IMR-90 (cell line): Measurements from ENCODE around the gene COLEC12. TPM values are rescaled to one million over a fixed set of nuclear protein-coding genes. Genes with fewer than 3 reads are reported as not detected.

Experiments
- ATAC-seq: fragments of 200-7000 bp; cut with Tn5 transposase; 2 replicates; pipeline ENCODE4 v1.9.1; 2020; ENCODE audit warnings: low read depth, mild to moderate bottlenecking, moderate library complexity
- BruUV-seq: library from RNA; stranded (reverse); fragments of 400-500 nt; replicated peaks from 2 replicates; lab custom pipeline; 2021; lab: Mats Ljungman, UMichigan
- CTCF ChIA-PET: fragments of 300-600 bp; formaldehyde crosslinking; extraction: SDS; loops from one replicate; lab custom pipeline; 2021; ENCODE audit warnings: antibody characterized with exemption; lab: Yijun Ruan, JAX
- POLR2A ChIA-PET: fragments of 300-600 bp; sonication (Branson Sonifier 250); formaldehyde crosslinking; loops from one replicate; lab custom pipeline; 2022; ENCODE audit warnings: antibody characterized with exemption; ENCODE audit not compliant: unreplicated experiment; lab: Charles Lee
- DNase-seq: peaks from one replicate; pipeline ENCODE4 v3.0.0; 2013
- H2AFZ ChIP-seq: replicated peaks from 2 replicates; pipeline ENCODE3; 2013; ENCODE audit warnings: low read length, mild to moderate bottlenecking; ENCODE audit not compliant: poor library complexity
- H2AK5ac ChIP-seq: 2 replicates; pipeline ENCODE4 v1.6.1; 2013; ENCODE audit warnings: low read depth, low read length, inconsistent platforms
- H2AK9ac ChIP-seq: replicated peaks from 2 replicates; pipeline ENCODE3; 2013; ENCODE audit warnings: mild to moderate bottlenecking, low read depth, low read length, moderate library complexity; ENCODE audit not compliant: poor library complexity
- H2BK120ac ChIP-seq: 2 replicates; pipeline ENCODE4 v1.6.1; 2013; ENCODE audit warnings: low read depth, low read length, inconsistent platforms
- H2BK15ac ChIP-seq: 3 replicates; pipeline ENCODE4 v1.6.1; 2013; ENCODE audit warnings: low read depth, low read length, inconsistent platforms
- H2BK20ac ChIP-seq: 2 replicates; pipeline ENCODE4 v1.6.1; 2013; ENCODE audit warnings: low read depth, mild to moderate bottlenecking, inconsistent platforms, low read length, moderate library complexity
- H2BK5ac ChIP-seq: 2 replicates; pipeline ENCODE4 v1.6.1; 2013; ENCODE audit warnings: mild to moderate bottlenecking, low read depth, low read length, inconsistent platforms; ENCODE audit not compliant: poor library complexity, severe bottlenecking
- H3K14ac ChIP-seq: replicated peaks from 2 replicates; pipeline ENCODE4 v1.6.1; 2013; ENCODE audit warnings: low read depth, low read length, inconsistent platforms
- H3K18ac ChIP-seq: 2 replicates; pipeline ENCODE4 v1.6.1; 2013; ENCODE audit warnings: low read depth, low read length, control low read depth
- H3K23ac ChIP-seq: 2 replicates; pipeline ENCODE4 v1.6.1; 2013; ENCODE audit warnings: low read depth, low read length, inconsistent platforms
- H3K27ac ChIP-seq: 2 replicates; pipeline ENCODE4 v1.5.1; 2013; ENCODE audit warnings: mild to moderate bottlenecking, control low read depth, low read length; ENCODE audit not compliant: insufficient read depth
- H3K27me3 ChIP-seq: 2 replicates; pipeline ENCODE4 v1.6.1; 2013; ENCODE audit warnings: low read length; ENCODE audit not compliant: control insufficient read depth, insufficient read depth
- H3K36me3 ChIP-seq: 2 replicates; pipeline ENCODE4 v1.6.1; 2013; ENCODE audit warnings: low read length, mixed read lengths; ENCODE audit not compliant: control insufficient read depth, insufficient read depth
- H3K4ac ChIP-seq: 2 replicates; pipeline ENCODE4 v1.6.1; 2013; ENCODE audit warnings: low read depth, low read length, inconsistent platforms
- H3K4me1 ChIP-seq: 2 replicates; pipeline ENCODE4 v1.6.1; 2013; ENCODE audit warnings: low read length, mixed read lengths; ENCODE audit not compliant: control insufficient read depth, insufficient read depth
- H3K4me2 ChIP-seq: 2 replicates; pipeline ENCODE4 v1.6.1; 2013; ENCODE audit warnings: low read depth, mild to moderate bottlenecking, control low read depth, low read length, moderate library complexity
- H3K4me3 ChIP-seq: 2 replicates; pipeline ENCODE4 v1.5.1; 2013; ENCODE audit warnings: low read depth, mild to moderate bottlenecking, control low read depth, low read length, moderate library complexity; ENCODE audit not compliant: insufficient read depth
- H3K56ac ChIP-seq: 2 replicates; pipeline ENCODE4 v1.6.1; 2013; ENCODE audit warnings: low read length, inconsistent platforms; ENCODE audit not compliant: insufficient read depth; ENCODE audit errors: extremely low read depth
- H3K79me1 ChIP-seq, 2 experiments: 2 replicates each; pipeline ENCODE4 v1.6.1; 2013; ENCODE audit warnings: low read length in 2 of 2, inconsistent platforms in 1 of 2, low read depth in 1 of 2
- H3K9ac ChIP-seq: 2 replicates; pipeline ENCODE4 v1.6.1; 2013; ENCODE audit warnings: low read depth, low read length, control low read depth
- H3K9me1 ChIP-seq: 2 replicates; pipeline ENCODE4 v1.6.1; 2013; ENCODE audit warnings: low read length, inconsistent platforms; ENCODE audit not compliant: insufficient read depth
- H3K9me3 ChIP-seq: 2 replicates; pipeline ENCODE4 v1.6.1; 2013; ENCODE audit warnings: low read length; ENCODE audit not compliant: control insufficient read depth, insufficient read depth
- H4K20me1 ChIP-seq: 2 replicates; pipeline ENCODE4 v1.6.1; 2013; ENCODE audit warnings: low read length, inconsistent platforms; ENCODE audit not compliant: insufficient read depth
- H4K5ac ChIP-seq: 2 replicates; pipeline ENCODE4 v1.6.1; 2013; ENCODE audit warnings: mild to moderate bottlenecking, low read depth, low read length, control low read depth
- H4K8ac ChIP-seq, 2 experiments: 2 replicates each; pipeline ENCODE4 v1.6.1; 2013; ENCODE audit warnings: low read depth in 2 of 2, low read length in 2 of 2, control low read depth in 1 of 2, inconsistent platforms in 1 of 2
- H4K91ac ChIP-seq: 2 replicates; pipeline ENCODE4 v1.6.1; 2013; ENCODE audit warnings: low read depth, low read length, inconsistent platforms; ENCODE audit not compliant: insufficient read depth
- BHLHE40 ChIP-seq: fragments of 150-350 bp; IDR thresholded peaks from 2 replicates; pipeline ENCODE4 v1.6.1; 2016; ENCODE audit warnings: mild to moderate bottlenecking, low read depth, low read length
- CHD1 ChIP-seq: IDR thresholded peaks from 2 replicates; pipeline ENCODE4 v1.6.1; 2012; ENCODE audit warnings: low read depth, low read length, improper control_type of control experiment
- FOS ChIP-seq: fragments of 150-350 bp; IDR thresholded peaks from 2 replicates; pipeline ENCODE4 v1.6.1; 2016; ENCODE audit warnings: low read depth, low read length
- MAFK ChIP-seq: IDR thresholded peaks from 2 replicates; pipeline ENCODE4 v1.6.1; 2012; ENCODE audit warnings: low read depth, low read length, improper control_type of control experiment
- MAZ ChIP-seq: IDR thresholded peaks from 2 replicates; pipeline ENCODE4 v1.6.1; 2012; ENCODE audit warnings: low read depth, mild to moderate bottlenecking, low read length, improper control_type of control experiment, moderate library complexity, borderline replicate concordance
- NFE2L2 ChIP-seq: fragments of 150-350 bp; IDR thresholded peaks from 2 replicates; pipeline ENCODE4 v1.6.1; 2016; ENCODE audit warnings: low read depth, mild to moderate bottlenecking, low read length
- POLR2A ChIP-seq: IDR thresholded peaks from 2 replicates; pipeline ENCODE4 v1.6.1; 2012; ENCODE audit warnings: mild to moderate bottlenecking, low read depth, low read length
- RCOR1 ChIP-seq: IDR thresholded peaks from 2 replicates; pipeline ENCODE4 v1.6.1; 2012; ENCODE audit warnings: mild to moderate bottlenecking, low read length, improper control_type of control experiment; ENCODE audit not compliant: insufficient replicate concordance
- RFX5 ChIP-seq: IDR thresholded peaks from 2 replicates; pipeline ENCODE4 v1.8.0; 2012; ENCODE audit warnings: low read depth, mild to moderate bottlenecking, low read length, moderate library complexity
- SMC3 ChIP-seq: fragments of 150-350 bp; IDR thresholded peaks from 2 replicates; pipeline ENCODE4 v1.6.1; 2016; ENCODE audit warnings: low read depth, mild to moderate bottlenecking, antibody characterized with exemption, low read length, moderate library complexity
- WGBS, 2 experiments: methylation state at CpG; one replicate each; pipeline versions ENCODE4 v1.1.5 to v1.1.7; 2013; ENCODE audit warnings: missing lambda C conversion rate in 2 of 2; ENCODE audit not compliant: insufficient read length in 1 of 2; ENCODE audit errors: extremely low coverage in 2 of 2; 5-methylcytosine and 5-hydroxymethylcytosine counted together
- dilution Hi-C: fragments of 300-500 bp; cut with HindIII; formaldehyde crosslinking; loops from one replicate; pipeline ENCODE4 v1.14.3; 2018; ENCODE audit warnings: low sequenced_read_pairs; ENCODE audit not compliant: unreplicated experiment
- in situ Hi-C: fragments of 300-500 bp; cut with MboI; formaldehyde crosslinking; loops from 3 replicates; pipeline ENCODE4 v1.14.3; 2019; ENCODE audit warnings: low sequenced_read_pairs, inconsistent platforms, mixed read lengths
- intact Hi-C: fragments of 100-400 bp; cut with micrococcal nuclease; formaldehyde crosslinking; loops from 2 replicates; pipeline ENCODE4 v1.10.0; 2022
- polyA plus RNA-seq, 3 experiments: library from polyadenylated mRNA; depleted of rRNA; stranded (reverse); fragments of >200 nt; gene quantifications; 2 replicates each; pipeline ENCODE4 v1.2.3, GENCODE V29; 2012; ENCODE audit warnings: low replicate concordance in 1 of 3
- total RNA-seq: library from RNA; depleted of rRNA; stranded (reverse); fragments of >200 nt; gene quantifications from 2 replicates; pipeline ENCODE4 v1.2.3, GENCODE V29; 2012

Gene COLEC12
- total and polyA plus RNA-seq, 2 of the 4 experiments (the other 2 are of a cell fraction) = 1.0 to 2.3 TPM

- TF ChIP-seq BHLHE40 = no peak
- TF ChIP-seq RCOR1 = no peak
These were observed 44.0 kb downstream of the COLEC12 start (continued) for GRCh38 chr18:456361-457139.

GRCh38 chr18:453400-453799 lies 47.1 kb downstream of the COLEC12 start:
- H3K4me2 ChIP-seq = no peak overlapping the region
- peaks cover 9% of the 10 kb centered on the region for H3K27me3 ChIP-seq
- peaks cover 17% of the 10 kb centered on the region for H3K4me1 ChIP-seq
- H3K56ac ChIP-seq = no peak overlapping the region
- H3K9ac ChIP-seq = no peak overlapping the region
- WGBS, 2 experiments = 87% methylated on average over 3 of the region's 4 CpGs; no CpG with 5 or more reads in 1 of the 2 experiments
- ChIA-PET CTCF (interaction anchor here (0.9 kb wide), 1 partner anchor 26 kb away, joined by 3 read pairs; no protein-coding TSS in a partner anchor), POLR2A (no interaction called here)
- no peak overlapping the region for H3K27ac ChIP-seq
- H2BK20ac ChIP-seq = no peak overlapping the region
- no peak overlapping the region for H3K14ac ChIP-seq
- H2BK15ac ChIP-seq = no peak overlapping the region
- H3K36me3 ChIP-seq = no peaks in the 10 kb centered on the region
- DNase-seq (no peak), ATAC-seq (no peak)
- H3K9me1 ChIP-seq = 0 out of 2 replicates have a peak, but pooled peaks cover 2% of the 10 kb centered on the region
- H2BK5ac ChIP-seq = no peak overlapping the region
- no peak overlapping the region for H3K23ac ChIP-seq
- no peak overlapping the region for H4K91ac ChIP-seq
- TF ChIP-seq POLR2A (no peak), SMC3 (no peak), RCOR1 (no peak), NFE2L2 (no peak), FOS (no peak), CHD1 (no peak), BHLHE40 (no peak), RFX5 (no peak), MAFK (no peak), MAZ (no peak)
- dilution Hi-C loops (no loop called here), intact Hi-C loops (no loop called here), in situ Hi-C loops (no loop called here)
- no peaks in the 10 kb centered on the region for H4K20me1 ChIP-seq
- H3K18ac ChIP-seq = no peak overlapping the region
- no peak overlapping the region for H3K4ac ChIP-seq
- H2AFZ ChIP-seq = no peak overlapping the region
- no peaks in the 10 kb centered on the region for H3K79me1 ChIP-seq
- H3K9me3 ChIP-seq = peaks cover 11% of the 10 kb centered on the region
- no peak overlapping the region for H4K8ac ChIP-seq
- H2BK120ac ChIP-seq = no peak overlapping the region
- no peak overlapping the region for H2AK9ac ChIP-seq
- no peak overlapping the region for H4K5ac ChIP-seq
- H3K4me3 ChIP-seq = no peak overlapping the region
- no peak overlapping the region for H2AK5ac ChIP-seq
- BruUV-seq = no TSS peak
